ENCODE data around the gene GLIS1.

- TF ChIP-seq, protein P1, sequence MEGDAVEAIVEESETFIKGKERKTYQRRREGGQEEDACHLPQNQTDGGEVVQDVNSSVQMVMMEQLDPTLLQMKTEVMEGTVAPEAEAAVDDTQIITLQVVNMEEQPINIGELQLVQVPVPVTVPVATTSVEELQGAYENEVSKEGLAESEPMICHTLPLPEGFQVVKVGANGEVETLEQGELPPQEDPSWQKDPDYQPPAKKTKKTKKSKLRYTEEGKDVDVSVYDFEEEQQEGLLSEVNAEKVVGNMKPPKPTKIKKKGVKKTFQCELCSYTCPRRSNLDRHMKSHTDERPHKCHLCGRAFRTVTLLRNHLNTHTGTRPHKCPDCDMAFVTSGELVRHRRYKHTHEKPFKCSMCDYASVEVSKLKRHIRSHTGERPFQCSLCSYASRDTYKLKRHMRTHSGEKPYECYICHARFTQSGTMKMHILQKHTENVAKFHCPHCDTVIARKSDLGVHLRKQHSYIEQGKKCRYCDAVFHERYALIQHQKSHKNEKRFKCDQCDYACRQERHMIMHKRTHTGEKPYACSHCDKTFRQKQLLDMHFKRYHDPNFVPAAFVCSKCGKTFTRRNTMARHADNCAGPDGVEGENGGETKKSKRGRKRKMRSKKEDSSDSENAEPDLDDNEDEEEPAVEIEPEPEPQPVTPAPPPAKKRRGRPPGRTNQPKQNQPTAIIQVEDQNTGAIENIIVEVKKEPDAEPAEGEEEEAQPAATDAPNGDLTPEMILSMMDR (IDR thresholded peaks at IDR 0.05; ENCODE audit: insufficient read depth, low read depth, low read length), result no peak
- no peak for TF ChIP-seq EZH2 (IDR thresholded peaks at IDR 0.05; ENCODE audit: insufficient read depth, low read length)
Observed at GRCh38 chr1:53558739-53559315, 180.1 kb downstream of the GLIS1 start.
